CD4-positive, alpha-beta memory T cell (primary cell): Measurements from ENCODE around the gene SPARC. TPM values are rescaled to one million over a fixed set of nuclear protein-coding genes. Genes with fewer than 3 reads are reported as not detected.

Experiments
- CTCF ChIA-PET: fragments of 350-600 bp; sonication (Branson Sonifier 250); formaldehyde crosslinking; loops from one replicate; lab custom pipeline; 2021; ENCODE audit warnings: inconsistent platforms; ENCODE audit not compliant: partially characterized antibody; lab: Charles Lee
- POLR2A ChIA-PET: fragments of 350-600 bp; sonication (Branson Sonifier 250); formaldehyde crosslinking; loops from one replicate; lab custom pipeline; 2021; ENCODE audit not compliant: partially characterized antibody; lab: Charles Lee
- DNase-seq, 5 donors: peaks; one replicate each; pipeline versions ENCODE4 v3.0.0 to v3.0.0-alpha.2; 2020 to 2022; ENCODE audit warnings: mixed read lengths in 1 of 5
- H3K27ac ChIP-seq: one replicate; pipeline ENCODE4 v1.7.0; 2013; ENCODE audit warnings: low read depth, low read length
- H3K27me3 ChIP-seq: 2 replicates; pipeline ENCODE4 v1.7.0; 2013; ENCODE audit warnings: mild to moderate bottlenecking, low read length, moderate library complexity; ENCODE audit not compliant: insufficient read depth
- H3K36me3 ChIP-seq: 2 replicates; pipeline ENCODE4 v1.7.0; 2013; ENCODE audit warnings: mild to moderate bottlenecking, low read length, moderate library complexity; ENCODE audit not compliant: insufficient read depth
- H3K4me1 ChIP-seq: 2 replicates; pipeline ENCODE4 v1.7.0; 2013; ENCODE audit warnings: mild to moderate bottlenecking, low read length, moderate library complexity; ENCODE audit not compliant: insufficient read depth
- H3K4me3 ChIP-seq, 2 donors: one replicate each; pipeline ENCODE4 v1.7.0; 2013; ENCODE audit warnings: low read length in 2 of 2, mild to moderate bottlenecking in 1 of 2
- H3K9me3 ChIP-seq, 2 donors: one replicate each; pipeline ENCODE4 v1.7.0; 2013; ENCODE audit warnings: low read length in 2 of 2, control low read depth in 1 of 2; ENCODE audit not compliant: control insufficient read depth in 1 of 2
- H3K27ac Mint-ChIP-seq, 7 donors: one replicate each; pipeline ENCODE4 v1.8.0; 2020 to 2021; ENCODE audit warnings: mixed read lengths in 7 of 7, mild to moderate bottlenecking in 6 of 7, inconsistent platforms in 3 of 7, moderate library complexity in 3 of 7
- H3K27me3 Mint-ChIP-seq, 2 donors: one replicate each; pipeline ENCODE4 v1.8.0; 2020 to 2021; ENCODE audit warnings: mixed read lengths in 2 of 2
- H3K36me3 Mint-ChIP-seq, 2 donors: one replicate each; pipeline ENCODE4 v1.8.0; 2020 to 2021; ENCODE audit warnings: mixed read lengths in 2 of 2, inconsistent platforms in 1 of 2, mild to moderate bottlenecking in 1 of 2
- H3K4me1 Mint-ChIP-seq, 4 donors: one replicate each; pipeline ENCODE4 v1.8.0; 2020 to 2021; ENCODE audit warnings: mixed read lengths in 4 of 4, mild to moderate bottlenecking in 1 of 4
- H3K4me3 Mint-ChIP-seq, 8 donors: one replicate each; pipeline ENCODE4 v1.8.0; 2020 to 2021; ENCODE audit warnings: mixed read lengths in 8 of 8, mild to moderate bottlenecking in 7 of 8, moderate library complexity in 6 of 8, inconsistent platforms in 3 of 8
- H3K9me3 Mint-ChIP-seq, 8 donors: one replicate each; pipeline ENCODE4 v1.8.0; 2020 to 2021; ENCODE audit warnings: mixed read lengths in 8 of 8, mild to moderate bottlenecking in 5 of 8, inconsistent platforms in 3 of 8, moderate library complexity in 1 of 8
- intact Hi-C: fragments of 100-400 bp; cut with micrococcal nuclease; formaldehyde crosslinking; loops from one replicate; pipeline ENCODE4 v1.15.1; 2023
- polyA plus RNA-seq, 2 donors: library from polyadenylated mRNA; unstranded; fragments of 300-500 nt; fragmentation: Illumina TruSeq; gene quantifications; one replicate each; pipeline ENCODE4 v1.2.3, GENCODE V29; 2021
- total RNA-seq, 2 experiments: library from RNA; stranded (reverse); gene quantifications; one replicate each; pipeline ENCODE4 v1.2.3, GENCODE V29; 2021

SPARC gene
- total and polyA plus RNA-seq, 4 experiments from 2014 or later: 0.19 to 0.47 (median 0.37) TPM; not detected in 1

GRCh38 chr5:151625285-151625684 lies 61.4 kb downstream of the SPARC start:
- CTCF ChIA-PET: no interaction called here
- no peaks in the 10 kb centered on the region for H3K4me1 ChIP-seq
- POLR2A ChIA-PET: no interaction called here
- no peak overlapping the region for H3K27ac Mint-ChIP-seq
- H3K4me3 Mint-ChIP-seq: no peak overlapping the region
- no peaks in the 10 kb centered on the region for H3K4me1 Mint-ChIP-seq
- H3K4me3 ChIP-seq: no peak overlapping the region
- H3K36me3 Mint-ChIP-seq: no peaks in the 10 kb centered on the region
- H3K27me3 ChIP-seq: no peaks in the 10 kb centered on the region
- H3K9me3 ChIP-seq: no peaks in the 10 kb centered on the region
- intact Hi-C loops: no loop called here
- H3K36me3 ChIP-seq: no peaks in the 10 kb centered on the region
- peaks cover 12 to 17% of the 10 kb centered on the region in 2 donors for H3K27me3 Mint-ChIP-seq
- no peak for DNase-seq
- H3K9me3 Mint-ChIP-seq: no peaks in the 10 kb centered on the region
- H3K27ac ChIP-seq: no peak overlapping the region

GRCh38 chr5:151624476-151624875 lies 62.2 kb downstream of the SPARC start:
- intact Hi-C loops: no loop called here
- H3K4me1 ChIP-seq: no peaks in the 10 kb centered on the region
- H3K27ac Mint-ChIP-seq: no peak overlapping the region
- no peaks in the 10 kb centered on the region for H3K9me3 ChIP-seq
- no peaks in the 10 kb centered on the region for H3K9me3 Mint-ChIP-seq
- no peaks in the 10 kb centered on the region for H3K27me3 ChIP-seq
- no peak for DNase-seq
- no peak overlapping the region for H3K4me3 ChIP-seq
- H3K4me1 Mint-ChIP-seq: no peaks in the 10 kb centered on the region
- no peaks in the 10 kb centered on the region for H3K36me3 ChIP-seq
- H3K4me3 Mint-ChIP-seq: no peak overlapping the region
- peaks cover 10 to 15% of the 10 kb centered on the region in 2 donors for H3K27me3 Mint-ChIP-seq
- no peaks in the 10 kb centered on the region for H3K36me3 Mint-ChIP-seq
- ChIA-PET CTCF (interaction anchor here (1.1 kb wide), 1 partner anchor 34 kb away, joined by 3 read pairs; no protein-coding TSS in a partner anchor), POLR2A (no interaction called here)
- H3K27ac ChIP-seq: no peak overlapping the region

- no peaks in the 10 kb centered on the region for H3K9me3 Mint-ChIP-seq
- POLR2A ChIA-PET: no interaction called here
- H3K27ac Mint-ChIP-seq: peak overlapping the region in 2 of 7 donors; percentile 36 to 44
- CTCF ChIA-PET: no interaction called here
- Histone ChIP-seq H3K4me1 (no peaks in the 10 kb centered on the region), H3K36me3 (no peaks in the 10 kb centered on the region), H3K4me3 (no peak overlapping the region), H3K27me3 (no peaks in the 10 kb centered on the region), H3K9me3 (no peaks in the 10 kb centered on the region), H3K27ac (no peak overlapping the region)
- peak overlapping the region in 1 of 8 donors; percentile 12 for H3K4me3 Mint-ChIP-seq
- peaks cover 10 to 14% of the 10 kb centered on the region in 2 donors for H3K27me3 Mint-ChIP-seq
- intact Hi-C loops: no loop called here
- H3K4me1 Mint-ChIP-seq: no peaks in the 10 kb centered on the region
- H3K36me3 Mint-ChIP-seq: no peaks in the 10 kb centered on the region
- no peak for DNase-seq
These were observed 64.2 kb downstream of the SPARC start for GRCh38 chr5:151622367-151623088.

- ChIA-PET CTCF (no interaction called here), POLR2A (no interaction called here)
- no peaks in the 10 kb centered on the region for H3K36me3 ChIP-seq
These were observed 66.3 kb downstream of the SPARC start for GRCh38 chr5:151620461-151620840.

GRCh38 chr5:151619812-151620460 lies 66.8 kb downstream of the SPARC start:
- no peak for DNase-seq
- ChIA-PET POLR2A (no interaction called here), CTCF (interaction anchor here (1.2 kb wide), 1 partner anchor 32 kb away, joined by 5 read pairs; no protein-coding TSS in a partner anchor)
- no peaks in the 10 kb centered on the region for H3K9me3 ChIP-seq
- H3K4me3 ChIP-seq: no peak overlapping the region
- Mint-ChIP-seq H3K4me1 (peaks cover 4 to 19% (median 9%) of the 10 kb centered on the region in 4 donors), H3K27ac (no peak overlapping the region), H3K27me3 (peaks cover 13 to 19% of the 10 kb centered on the region in 2 donors), H3K36me3 (no peaks in the 10 kb centered on the region), H3K9me3 (no peaks in the 10 kb centered on the region), H3K4me3 (no peak overlapping the region)
- intact Hi-C loops: no loop called here
- peaks cover 13% of the 10 kb centered on the region for H3K4me1 ChIP-seq
- no peaks in the 10 kb centered on the region for H3K36me3 ChIP-seq
- no peaks in the 10 kb centered on the region for H3K27me3 ChIP-seq
- H3K27ac ChIP-seq: no peak overlapping the region

More at GRCh38 chr5:151620461-151620840, 66.3 kb downstream of the SPARC start:
- Mint-ChIP-seq H3K4me1 (peaks cover 0 to 14% (median 4%) of the 10 kb centered on the region in 4 donors), H3K36me3 (no peaks in the 10 kb centered on the region), H3K27ac (no peak overlapping the region), H3K9me3 (no peaks in the 10 kb centered on the region), H3K4me3 (no peak overlapping the region), H3K27me3 (peaks cover 13 to 19% of the 10 kb centered on the region in 2 donors)
- intact Hi-C loops: no loop called here
- no peaks in the 10 kb centered on the region for H3K9me3 ChIP-seq
- no peaks in the 10 kb centered on the region for H3K27me3 ChIP-seq
- DNase-seq: no peak
- no peak overlapping the region for H3K27ac ChIP-seq
- H3K4me3 ChIP-seq: no peak overlapping the region
- peaks cover 8% of the 10 kb centered on the region for H3K4me1 ChIP-seq

- Mint-ChIP-seq H3K4me1 (peaks cover 9 to 29% (median 18%) of the 10 kb centered on the region in 4 donors), H3K36me3 (no peaks in the 10 kb centered on the region), H3K27ac (peak overlapping the region in 1 of 7 donors; percentile 69), H3K4me3 (no peak overlapping the region), H3K27me3 (peaks cover 11 to 16% of the 10 kb centered on the region in 2 donors), H3K9me3 (no peaks in the 10 kb centered on the region)
- Histone ChIP-seq H3K36me3 (no peaks in the 10 kb centered on the region), H3K4me3 (no peak overlapping the region), H3K4me1 (peaks cover 23% of the 10 kb centered on the region), H3K27ac (no peak overlapping the region), H3K9me3 (no peaks in the 10 kb centered on the region), H3K27me3 (no peaks in the 10 kb centered on the region)
- DNase-seq: no peak
- intact Hi-C loops: no loop called here
- POLR2A ChIA-PET: no interaction called here
- CTCF ChIA-PET: interaction anchor here (0.7 to 1.3 kb wide), 4 partner anchors 33 to 515 kb away, joined by 3 to 5 read pairs (median 4); no protein-coding TSS in a partner anchor
These were observed 67.8 kb downstream of the SPARC start for GRCh38 chr5:151618907-151619306.
